Central memory CD4-positive, alpha-beta T cell (primary cell): Measurements from ENCODE around the gene TRMT10C.
"Not testable (repeated sequence)": the region's sequence is repeated elsewhere in the genome, so short reads cannot be mapped to it uniquely, and the experiment has no call there.

Source experiments
- DNase-seq: peaks from one replicate; pipeline ENCODE4 v3.0.0; 2022
- total RNA-seq, 3 experiments: gene quantifications; one replicate each; lab custom pipeline; 2026; lab: John Stamatoyannopoulos, UW

The TRMT10C gene
- 31.6 to 112 (median 49.2) reads per million in 3 experiments for total RNA-seq

GRCh38 chr3:101561630-101562328, at the start of gene TRMT10C:
TSS of gene TRMT10C (plus strand) at chr3:101561868. CDS start at chr3:101564782, 2,914 bp downstream.
- peak; percentile 90 for DNase-seq

- DNase-seq, result no peak
Measured at GRCh38 chr3:101512396-101512645, 49.3 kb upstream of the TRMT10C start.

GRCh38 chr3:101512646-101513418, 48.8 kb upstream of the TRMT10C start, which contains the start of gene SENP7:
TSS of gene SENP7 (minus strand) at chr3:101513212. CDS start at chr3:101513130, 82 bp downstream.
- peak; percentile 74 for DNase-seq

- no peak for DNase-seq
Measured at GRCh38 chr3:101513419-101513986, 48.2 kb upstream of the TRMT10C start.

- peak; percentile 85 for DNase-seq
Measured at GRCh38 chr3:101518421-101518871, 43.2 kb upstream of the TRMT10C start.

DNA sequence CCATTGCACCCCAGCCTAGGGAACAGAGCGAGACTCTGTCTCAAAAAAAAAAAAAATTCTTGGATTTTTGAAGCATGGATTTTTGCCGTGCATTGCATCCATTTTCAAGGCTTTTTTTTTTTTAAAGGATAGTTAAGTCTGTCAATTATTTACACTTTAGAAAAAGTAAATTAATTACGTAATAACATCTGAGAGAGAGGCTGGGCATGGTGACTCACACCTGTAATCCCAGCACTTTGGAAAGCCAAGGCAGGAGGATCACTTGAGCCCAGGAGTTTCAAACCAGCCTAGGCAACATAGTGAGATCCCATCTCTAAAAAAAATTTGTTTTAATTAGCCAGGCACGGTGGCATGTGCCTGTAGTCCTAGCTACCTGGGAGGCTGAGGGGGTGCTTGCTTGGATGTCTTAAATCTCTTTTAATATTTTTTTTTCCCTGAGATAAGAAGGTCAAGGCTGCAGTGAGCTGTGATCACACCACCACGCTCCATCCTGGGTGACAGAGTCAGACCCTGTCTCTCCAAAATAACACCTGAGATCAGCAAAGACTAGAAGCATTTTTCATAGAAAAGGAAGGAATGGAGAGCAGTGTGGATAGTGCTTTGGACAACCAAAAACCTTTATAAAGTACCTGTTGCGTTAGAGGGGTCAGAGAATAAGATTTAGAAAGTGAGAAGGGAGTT, 41.8 kb upstream of the TRMT10C start:
- DNase-seq, result no peak

- DNase-seq, result peak; percentile 79
Measured at GRCh38 chr3:101521211-101521701, 40.4 kb upstream of the TRMT10C start.

DNA sequence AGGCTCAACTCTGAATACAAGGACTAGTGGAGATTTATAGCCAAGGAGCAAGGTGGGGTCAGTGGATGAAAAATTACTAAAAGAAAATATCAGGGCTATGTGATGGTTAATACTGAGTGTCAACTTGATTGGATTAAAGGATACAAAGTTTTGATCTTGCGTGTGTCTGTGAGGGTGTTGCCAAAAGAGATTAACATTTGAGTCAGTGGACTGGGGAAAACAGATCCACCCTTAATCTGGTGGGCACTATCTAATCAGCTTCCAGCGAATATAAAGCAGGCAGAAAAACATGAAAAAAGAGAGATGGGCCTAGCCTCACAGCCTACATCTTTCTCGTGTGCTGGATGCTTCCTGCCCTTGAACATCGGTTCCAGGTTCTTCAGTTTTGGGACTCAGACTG, 34.2 kb upstream of the TRMT10C start:
- DNase-seq, result no peak

DNA sequence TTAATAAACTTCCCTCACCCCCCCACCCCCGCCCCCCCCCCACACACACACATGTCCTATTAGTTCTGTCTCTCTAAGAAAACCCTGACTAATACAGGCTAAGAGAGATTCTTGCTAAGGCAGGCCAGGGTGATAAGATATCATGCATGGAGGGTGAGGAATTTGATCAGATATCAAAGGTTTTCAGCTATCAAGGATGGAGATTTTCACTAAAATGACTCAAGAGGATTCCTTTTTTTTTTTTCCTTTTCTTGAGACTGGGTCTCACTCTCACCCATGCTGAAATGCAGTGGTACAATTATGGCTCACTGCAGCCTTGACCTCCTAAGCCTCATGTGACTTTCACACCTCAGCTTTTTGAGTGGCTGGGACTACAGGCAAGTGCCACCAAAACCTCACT, 33.8 kb upstream of the TRMT10C start:
- no peak for DNase-seq

DNA sequence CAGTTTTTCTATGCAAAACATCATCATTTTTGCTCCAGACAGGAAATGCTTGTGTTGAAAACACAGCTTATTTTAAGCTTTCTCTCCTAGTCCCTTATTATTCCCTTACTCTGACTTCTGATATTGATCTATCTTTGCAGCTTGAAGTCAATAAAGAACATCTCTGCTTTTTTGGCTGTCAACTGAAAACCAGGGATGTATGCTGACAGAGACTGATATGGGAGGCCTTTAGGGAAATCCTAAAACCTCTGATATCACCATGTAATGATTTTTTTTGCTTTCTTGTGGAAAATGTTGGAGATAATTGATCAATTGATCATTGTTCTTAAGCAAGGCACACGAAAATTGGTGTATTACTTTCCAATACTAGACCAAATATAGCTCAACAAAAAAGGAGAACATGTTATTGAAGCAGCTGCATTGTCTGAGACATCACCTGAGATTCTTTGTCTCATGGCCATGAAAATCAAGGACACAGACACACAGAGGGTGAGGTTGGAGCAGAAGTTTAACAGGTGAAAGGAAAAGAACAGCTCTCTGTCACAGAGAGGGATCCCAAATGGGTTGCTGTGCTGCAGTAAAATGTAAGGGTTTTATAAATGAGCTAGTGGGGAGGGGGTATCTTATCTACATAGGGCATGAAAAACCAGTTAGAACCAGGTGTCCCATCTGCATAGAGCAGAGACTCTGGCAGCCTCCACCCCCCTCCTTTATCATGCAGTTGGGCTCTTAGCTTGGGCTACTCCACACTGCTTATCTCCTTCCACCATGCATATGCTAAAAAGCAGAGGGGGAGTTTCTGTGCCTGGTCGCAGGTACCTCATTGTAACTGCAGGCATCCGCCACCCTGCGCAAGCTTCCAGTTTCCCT, 31.6 kb upstream of the TRMT10C start:
- no peak for DNase-seq

DNA sequence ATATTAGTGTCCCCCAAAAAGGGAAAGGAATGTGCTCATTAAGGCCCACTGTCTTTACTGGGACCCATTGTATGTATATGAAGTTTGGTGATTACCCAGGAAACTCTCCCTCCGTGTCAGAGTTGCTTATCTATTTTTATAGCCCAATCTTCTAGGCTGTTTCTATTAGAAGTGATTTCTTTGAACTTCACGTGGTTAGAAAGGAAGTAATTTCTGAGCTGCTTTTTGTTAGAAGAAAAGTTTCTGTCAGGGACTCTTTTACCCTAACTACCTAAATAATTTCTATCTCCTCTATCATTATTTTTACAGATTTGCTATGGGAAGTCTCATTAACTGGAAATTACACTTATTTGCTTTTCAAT, 31.0 kb upstream of the TRMT10C start:
- DNase-seq, result peak; percentile 8

DNA sequence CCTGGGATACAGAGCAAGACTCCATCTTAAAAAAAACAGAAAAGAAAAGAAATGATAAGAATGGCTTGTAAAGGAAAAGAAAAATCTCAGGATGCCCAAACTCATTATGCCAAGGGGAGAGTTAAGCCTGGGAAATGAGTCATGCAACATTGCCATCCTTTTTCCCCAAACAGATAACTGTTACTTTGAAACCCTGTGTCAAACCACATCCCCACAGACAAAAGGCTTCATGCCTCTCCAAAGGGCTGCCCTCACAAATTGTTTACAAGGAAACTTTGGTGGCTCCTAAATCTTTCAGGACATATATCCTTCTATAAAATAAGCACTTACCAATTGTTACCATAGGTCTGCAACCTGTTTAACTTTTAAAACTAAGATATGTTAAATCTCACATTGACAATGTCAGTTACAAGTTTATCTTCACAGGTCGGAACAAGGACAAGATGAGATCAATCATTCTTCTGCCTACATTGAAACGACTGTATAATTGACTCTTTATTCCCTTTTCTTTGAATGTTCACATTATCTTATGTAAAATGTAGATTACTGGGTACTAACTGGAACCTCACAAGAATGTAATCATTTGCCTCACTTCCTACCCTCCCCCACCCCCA, 30.1 kb upstream of the TRMT10C start:
- peak; percentile 15 for DNase-seq

DNA sequence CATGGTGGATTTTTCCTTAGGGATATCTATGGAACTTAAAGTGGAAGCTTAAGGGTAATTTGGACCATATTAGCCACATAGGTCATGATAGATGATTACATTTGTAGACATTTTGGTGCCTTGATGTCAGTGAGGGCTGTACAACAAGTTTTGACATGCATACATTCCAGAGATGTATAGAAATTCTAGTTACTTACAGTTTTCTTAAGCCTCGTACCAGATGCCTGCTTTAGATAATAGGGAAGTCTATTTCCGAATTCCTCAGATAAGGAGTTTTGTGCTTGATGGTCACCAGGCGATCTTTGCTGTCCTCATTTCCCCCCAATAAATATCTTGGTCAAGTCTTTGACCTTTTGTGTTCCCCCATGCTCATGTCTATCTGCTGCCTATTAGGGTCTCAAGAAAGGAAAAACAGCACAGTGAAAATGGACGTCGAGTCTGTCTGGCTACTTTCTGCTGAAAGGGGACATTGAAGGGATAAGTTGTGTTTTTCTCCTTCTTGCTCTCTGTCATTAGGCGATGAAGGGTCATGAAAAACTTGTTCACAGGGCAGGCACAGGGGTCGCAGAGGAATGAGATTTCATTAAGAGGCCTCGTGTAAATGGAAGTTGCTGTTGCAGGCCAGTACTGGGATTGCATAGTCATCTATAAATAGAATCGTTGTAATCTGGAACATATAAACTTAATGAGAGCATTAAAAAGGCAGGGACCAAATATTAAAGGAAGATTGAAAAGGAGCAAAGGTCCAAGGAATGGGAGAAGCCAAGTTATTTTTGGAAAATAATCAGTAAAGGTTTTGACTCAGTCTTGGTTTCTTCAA, 28.7 kb upstream of the TRMT10C start:
- no peak for DNase-seq

DNA sequence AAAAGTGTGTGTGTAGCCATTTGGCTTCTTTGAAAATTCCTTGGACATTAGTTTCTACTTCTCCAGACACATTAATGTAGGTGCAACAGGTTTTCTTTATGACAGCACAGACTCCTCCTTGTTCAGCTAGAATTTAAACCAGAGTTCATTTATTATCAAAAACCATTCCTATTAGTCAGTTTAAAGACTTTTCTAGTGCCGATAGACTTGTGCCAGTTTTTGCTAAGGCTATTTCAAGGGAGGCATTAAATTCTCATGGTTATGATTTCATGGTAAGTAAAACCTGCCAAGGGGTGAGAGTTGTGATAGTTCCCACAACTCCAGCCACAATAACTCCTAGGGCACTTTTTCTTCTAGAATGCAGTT, 28.1 kb upstream of the TRMT10C start:
- DNase-seq, result no peak

GRCh38 chr3:101535221-101535620, 26.4 kb upstream of the TRMT10C start:
- DNase-seq, result no peak

DNA sequence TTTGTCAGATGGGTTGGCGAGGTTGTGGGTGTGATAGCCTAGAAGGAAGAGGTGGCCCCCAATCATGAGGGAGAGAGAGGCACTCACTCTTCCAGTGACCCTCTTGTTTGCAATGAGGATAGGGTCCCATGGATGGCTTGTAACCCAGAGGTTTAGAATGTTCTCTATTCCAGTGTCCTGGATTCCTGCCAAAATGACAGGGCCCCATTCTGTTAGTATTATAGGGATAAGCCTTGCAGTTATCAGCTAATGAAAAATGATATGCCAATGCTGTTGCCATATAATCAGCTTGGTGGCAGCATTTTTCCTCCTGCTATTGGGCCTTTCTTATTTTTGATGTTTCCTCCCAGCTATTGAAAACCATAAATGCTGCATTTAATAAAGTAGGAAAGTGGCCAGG, 25.4 kb upstream of the TRMT10C start:
- DNase-seq, result no peak

- DNase-seq, result not testable (repeated sequence)
Measured at GRCh38 chr3:101536955-101537354, 24.7 kb upstream of the TRMT10C start.

GRCh38 chr3:101542957-101543356, 18.7 kb upstream of the TRMT10C start:
- DNase-seq, result peak; percentile 34

DNA sequence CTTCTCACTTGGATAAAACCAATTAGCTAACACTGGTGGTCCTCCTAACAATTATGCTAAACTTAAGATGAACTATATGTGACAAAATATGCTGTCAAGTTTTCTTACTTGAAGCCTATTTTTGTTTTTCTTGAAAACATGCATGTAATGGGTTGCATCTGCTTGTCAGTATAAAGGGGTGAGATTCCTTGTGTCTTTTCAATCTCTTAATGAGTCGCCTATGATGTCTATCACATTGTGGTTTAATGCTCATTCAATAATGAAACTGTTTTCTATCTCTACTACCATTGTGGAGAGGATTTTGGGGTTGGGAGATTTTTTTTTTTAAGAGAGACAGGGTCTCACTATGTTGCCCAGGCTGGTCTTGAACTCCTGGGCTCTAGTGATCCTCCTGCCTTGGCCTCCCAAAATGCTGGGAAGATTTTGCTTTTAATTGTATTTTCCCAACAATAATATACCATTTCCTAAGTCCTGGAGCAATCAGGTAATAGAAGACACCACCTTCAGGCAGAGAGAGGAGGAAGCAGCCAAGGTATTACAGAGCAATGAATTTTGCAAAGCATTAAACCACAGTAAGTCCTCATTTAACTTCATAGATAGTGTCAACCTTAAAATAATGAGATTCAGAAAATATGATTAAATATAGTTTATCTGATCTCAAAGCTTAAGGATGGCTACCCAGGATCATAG, 17.4 kb upstream of the TRMT10C start:
- DNase-seq, result peak; percentile 14

DNA sequence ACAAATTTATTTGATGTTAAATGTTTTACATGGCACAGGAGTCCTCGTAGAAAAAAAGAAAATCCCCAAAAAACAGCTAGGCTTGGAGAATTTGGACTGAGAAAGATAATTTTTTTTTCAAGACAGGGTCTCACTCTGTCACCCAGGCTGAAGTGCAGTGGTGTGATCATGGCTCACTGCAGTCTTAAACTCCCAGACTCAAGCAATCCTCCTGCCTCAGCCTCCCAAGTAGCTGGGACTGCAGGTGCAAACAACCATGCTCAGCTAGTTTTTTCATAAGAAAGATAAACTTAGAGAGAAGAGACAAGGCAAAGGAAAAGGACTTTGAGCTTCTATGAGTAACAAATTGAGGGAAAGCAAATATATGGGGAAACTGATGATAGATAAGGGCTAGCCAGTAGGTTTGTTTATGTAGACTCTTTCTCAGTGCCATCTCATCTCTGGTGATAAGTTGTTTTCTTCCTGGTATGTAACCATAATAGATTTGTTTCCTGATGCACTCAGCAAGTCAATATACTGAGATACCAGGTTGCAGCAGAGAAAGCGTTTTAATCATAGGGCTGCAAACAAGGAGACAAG, 13.1 kb upstream of the TRMT10C start:
- no peak for DNase-seq
